WTC11 (cell line): ENCODE results near the gene MYO5B. TPM values are rescaled to one million over a fixed set of nuclear protein-coding genes. Genes with fewer than 3 reads are reported as not detected.

Experiments used
- ATAC-seq: fragments of 200-7000 bp; cut with Tn5 transposase; 2 replicates; pipeline ENCODE4 v1.10.0; 2021; ENCODE audit warnings: mild to moderate bottlenecking, moderate library complexity
- CTCF ChIA-PET: fragments of 300-600 bp; sonication (Branson Sonifier 250); formaldehyde crosslinking; loops from one replicate; lab custom pipeline; 2021; ENCODE audit warnings: antibody characterized with exemption; lab: Charles Lee
- POLR2A ChIA-PET: fragments of 350-600 bp; sonication (Branson Sonifier 250); formaldehyde crosslinking; loops from one replicate; lab custom pipeline; 2021; ENCODE audit warnings: antibody characterized with exemption; lab: Charles Lee
- DNase-seq: peaks from one replicate; pipeline ENCODE4 v3.0.0; 2021; ENCODE audit warnings: low spot score
- H3K27ac Mint-ChIP-seq: 2 replicates; pipeline ENCODE4 v1.8.0; 2021; ENCODE audit warnings: mixed read lengths
- H3K27me3 Mint-ChIP-seq: 2 replicates; pipeline ENCODE4 v1.8.0; 2021; ENCODE audit warnings: low read depth, mild to moderate bottlenecking, moderate library complexity, mixed read lengths
- H3K36me3 Mint-ChIP-seq: 2 replicates; pipeline ENCODE4 v1.8.0; 2021; ENCODE audit warnings: mixed read lengths
- H3K4me1 Mint-ChIP-seq: 2 replicates; pipeline ENCODE4 v1.8.0; 2022; ENCODE audit warnings: mixed read lengths
- H3K4me3 Mint-ChIP-seq: 2 replicates; pipeline ENCODE4 v1.8.0; 2021; ENCODE audit warnings: mild to moderate bottlenecking, moderate library complexity, mixed read lengths
- H3K9me3 Mint-ChIP-seq: 2 replicates; pipeline ENCODE4 v1.8.0; 2021; ENCODE audit warnings: mixed read lengths
- AR ChIP-seq: fragments of 250-450 bp; sonication (Bioruptor Pico); IDR thresholded peaks from 2 replicates; pipeline ENCODE4 v1.9.0; 2021; ENCODE audit warnings: mild to moderate bottlenecking
- ERG ChIP-seq: fragments of 250-450 bp; sonication (Bioruptor Pico); IDR thresholded peaks from 2 replicates; pipeline ENCODE4 v1.8.0; 2021; ENCODE audit warnings: mild to moderate bottlenecking
- GABPB1 ChIP-seq: sonication (generic); formaldehyde crosslinking; IDR thresholded peaks from 2 replicates; pipeline ENCODE4 v1.8.1; 2023; ENCODE audit warnings: mild to moderate bottlenecking, missing genetic modification reagents
- MAX ChIP-seq: sonication (generic); formaldehyde crosslinking; IDR thresholded peaks from 2 replicates; pipeline ENCODE4 v1.8.0; 2022; ENCODE audit warnings: mild to moderate bottlenecking, missing genetic modification reagents
- MXD4 ChIP-seq: fragments of 250-450 bp; sonication (Bioruptor Pico); IDR thresholded peaks from 2 replicates; pipeline ENCODE4 v1.8.0; 2021; ENCODE audit warnings: mild to moderate bottlenecking, moderate library complexity, borderline replicate concordance
- NFATC4 ChIP-seq: fragments of 250-450 bp; sonication (Bioruptor Pico); IDR thresholded peaks from 2 replicates; pipeline ENCODE4 v1.9.0; 2021; ENCODE audit warnings: mild to moderate bottlenecking
- SMAD3 ChIP-seq: sonication (generic); formaldehyde crosslinking; IDR thresholded peaks from 2 replicates; pipeline ENCODE4 v1.8.0; 2022; ENCODE audit warnings: missing genetic modification reagents, mild to moderate bottlenecking, borderline replicate concordance
- SOX15 ChIP-seq: fragments of 250-450 bp; sonication (Bioruptor Pico); IDR thresholded peaks from 2 replicates; pipeline ENCODE4 v1.9.0; 2021; ENCODE audit warnings: mild to moderate bottlenecking
- ZNF121 ChIP-seq: sonication (generic); formaldehyde crosslinking; IDR thresholded peaks from 2 replicates; pipeline ENCODE4 v1.8.0; 2023; ENCODE audit warnings: missing genetic modification reagents
- ZNF219 ChIP-seq: sonication (generic); formaldehyde crosslinking; IDR thresholded peaks from 2 replicates; pipeline ENCODE4 v1.8.0; 2023; ENCODE audit warnings: missing genetic modification reagents, mild to moderate bottlenecking, borderline replicate concordance
- ZNF532 ChIP-seq: fragments of 250-450 bp; sonication (Bioruptor Pico); IDR thresholded peaks from 2 replicates; pipeline ENCODE4 v1.9.0; 2021; ENCODE audit warnings: mild to moderate bottlenecking, borderline replicate concordance
- total RNA-seq: library from RNA; stranded (reverse); gene quantifications from 3 replicates; pipeline ENCODE4 v1.2.3, GENCODE V29; 2021
- TF ChIP-seq, protein P1 (sequence below): sonication (generic); formaldehyde crosslinking; IDR thresholded peaks from 2 replicates; pipeline ENCODE4 v1.8.1; 2022; ENCODE audit warnings: low read depth, mild to moderate bottlenecking, moderate library complexity, missing genetic modification reagents, borderline replicate concordance
- TF ChIP-seq, protein P2 (sequence below): sonication (generic); formaldehyde crosslinking; IDR thresholded peaks from 2 replicates; pipeline ENCODE4 v1.8.1; 2023; ENCODE audit warnings: mild to moderate bottlenecking, moderate library complexity, missing genetic modification reagents
- TF ChIP-seq, protein P3 (sequence below): sonication (generic); formaldehyde crosslinking; IDR thresholded peaks from 2 replicates; pipeline ENCODE4 v1.8.0; 2022; ENCODE audit warnings: missing genetic modification reagents

The MYO5B gene
- total RNA-seq, 1 experiment from 2014 or later: 8.7 TPM

DNA sequence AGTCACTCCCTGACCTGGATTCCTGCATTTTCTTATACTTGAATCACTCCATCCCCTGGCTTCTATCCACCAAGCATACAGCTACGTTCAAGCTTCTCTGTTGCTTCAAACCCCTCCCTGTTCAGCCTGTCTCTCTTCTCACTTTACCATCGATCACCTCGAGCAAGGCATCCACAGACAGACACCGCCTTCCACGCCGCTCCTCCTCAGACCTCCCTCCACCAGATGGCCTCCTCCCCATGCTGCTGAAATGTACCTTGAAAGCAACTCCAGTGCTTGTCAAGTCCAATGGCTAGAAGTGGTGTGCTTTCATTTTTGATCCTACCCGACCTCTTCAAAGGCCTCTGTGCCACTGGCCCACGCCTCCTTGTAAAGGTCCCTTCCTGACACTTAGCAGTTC is 250.3 kb downstream of the MYO5B start:
- no peaks in the 10 kb centered on the region; the same call in 1 of the 2 replicates for H3K27me3 Mint-ChIP-seq
- no peaks in the 10 kb centered on the region for H3K9me3 Mint-ChIP-seq
- no peaks in the 10 kb centered on the region for H3K4me1 Mint-ChIP-seq
- TF ChIP-seq ZNF121 (CRISPR knock-in tag): no peak
- no peak for TF ChIP-seq SOX15 (CRISPR knock-in tag)
- TF ChIP-seq, protein P1, sequence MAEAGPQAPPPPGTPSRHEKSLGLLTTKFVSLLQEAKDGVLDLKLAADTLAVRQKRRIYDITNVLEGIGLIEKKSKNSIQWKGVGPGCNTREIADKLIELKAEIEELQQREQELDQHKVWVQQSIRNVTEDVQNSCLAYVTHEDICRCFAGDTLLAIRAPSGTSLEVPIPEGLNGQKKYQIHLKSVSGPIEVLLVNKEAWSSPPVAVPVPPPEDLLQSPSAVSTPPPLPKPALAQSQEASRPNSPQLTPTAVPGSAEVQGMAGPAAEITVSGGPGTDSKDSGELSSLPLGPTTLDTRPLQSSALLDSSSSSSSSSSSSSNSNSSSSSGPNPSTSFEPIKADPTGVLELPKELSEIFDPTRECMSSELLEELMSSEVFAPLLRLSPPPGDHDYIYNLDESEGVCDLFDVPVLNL (CRISPR knock-in tag): no peak
- no peak for TF ChIP-seq ZNF532 (CRISPR knock-in tag)
- no peak for TF ChIP-seq ZNF219 (CRISPR knock-in tag)
- TF ChIP-seq MXD4: no peak
- no peak for TF ChIP-seq GABPB1 (CRISPR knock-in tag)
- TF ChIP-seq ERG (CRISPR knock-in tag): no peak
- TF ChIP-seq NFATC4 (CRISPR knock-in tag): no peak
- TF ChIP-seq, protein P2, sequence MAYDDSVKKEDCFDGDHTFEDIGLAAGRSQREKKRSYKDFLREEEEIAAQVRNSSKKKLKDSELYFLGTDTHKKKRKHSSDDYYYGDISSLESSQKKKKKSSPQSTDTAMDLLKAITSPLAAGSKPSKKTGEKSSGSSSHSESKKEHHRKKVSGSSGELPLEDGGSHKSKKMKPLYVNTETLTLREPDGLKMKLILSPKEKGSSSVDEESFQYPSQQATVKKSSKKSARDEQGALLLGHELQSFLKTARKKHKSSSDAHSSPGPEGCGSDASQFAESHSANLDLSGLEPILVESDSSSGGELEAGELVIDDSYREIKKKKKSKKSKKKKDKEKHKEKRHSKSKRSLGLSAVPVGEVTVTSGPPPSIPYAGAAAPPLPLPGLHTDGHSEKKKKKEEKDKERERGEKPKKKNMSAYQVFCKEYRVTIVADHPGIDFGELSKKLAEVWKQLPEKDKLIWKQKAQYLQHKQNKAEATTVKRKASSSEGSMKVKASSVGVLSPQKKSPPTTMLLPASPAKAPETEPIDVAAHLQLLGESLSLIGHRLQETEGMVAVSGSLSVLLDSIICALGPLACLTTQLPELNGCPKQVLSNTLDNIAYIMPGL (CRISPR knock-in tag): no peak
- no peak for TF ChIP-seq AR (CRISPR knock-in tag)
- TF ChIP-seq, protein P3, sequence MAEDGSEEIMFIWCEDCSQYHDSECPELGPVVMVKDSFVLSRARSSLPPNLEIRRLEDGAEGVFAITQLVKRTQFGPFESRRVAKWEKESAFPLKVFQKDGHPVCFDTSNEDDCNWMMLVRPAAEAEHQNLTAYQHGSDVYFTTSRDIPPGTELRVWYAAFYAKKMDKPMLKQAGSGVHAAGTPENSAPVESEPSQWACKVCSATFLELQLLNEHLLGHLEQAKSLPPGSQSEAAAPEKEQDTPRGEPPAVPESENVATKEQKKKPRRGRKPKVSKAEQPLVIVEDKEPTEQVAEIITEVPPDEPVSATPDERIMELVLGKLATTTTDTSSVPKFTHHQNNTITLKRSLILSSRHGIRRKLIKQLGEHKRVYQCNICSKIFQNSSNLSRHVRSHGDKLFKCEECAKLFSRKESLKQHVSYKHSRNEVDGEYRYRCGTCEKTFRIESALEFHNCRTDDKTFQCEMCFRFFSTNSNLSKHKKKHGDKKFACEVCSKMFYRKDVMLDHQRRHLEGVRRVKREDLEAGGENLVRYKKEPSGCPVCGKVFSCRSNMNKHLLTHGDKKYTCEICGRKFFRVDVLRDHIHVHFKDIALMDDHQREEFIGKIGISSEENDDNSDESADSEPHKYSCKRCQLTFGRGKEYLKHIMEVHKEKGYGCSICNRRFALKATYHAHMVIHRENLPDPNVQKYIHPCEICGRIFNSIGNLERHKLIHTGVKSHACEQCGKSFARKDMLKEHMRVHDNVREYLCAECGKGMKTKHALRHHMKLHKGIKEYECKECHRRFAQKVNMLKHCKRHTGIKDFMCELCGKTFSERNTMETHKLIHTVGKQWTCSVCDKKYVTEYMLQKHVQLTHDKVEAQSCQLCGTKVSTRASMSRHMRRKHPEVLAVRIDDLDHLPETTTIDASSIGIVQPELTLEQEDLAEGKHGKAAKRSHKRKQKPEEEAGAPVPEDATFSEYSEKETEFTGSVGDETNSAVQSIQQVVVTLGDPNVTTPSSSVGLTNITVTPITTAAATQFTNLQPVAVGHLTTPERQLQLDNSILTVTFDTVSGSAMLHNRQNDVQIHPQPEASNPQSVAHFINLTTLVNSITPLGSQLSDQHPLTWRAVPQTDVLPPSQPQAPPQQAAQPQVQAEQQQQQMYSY (CRISPR knock-in tag): no peak
- TF ChIP-seq SMAD3 (CRISPR knock-in tag): no peak
- TF ChIP-seq MAX (CRISPR knock-in tag): no peak
- ATAC-seq: peak; percentile 76
- ChIA-PET POLR2A (no interaction called here), CTCF (interaction anchor here (2.6 kb wide), 1 partner anchor 259 kb away, joined by 13 read pairs; no protein-coding TSS in a partner anchor)
- no peak overlapping the region; the same call in 1 of the 2 replicates for H3K27ac Mint-ChIP-seq
- DNase-seq: peak; percentile 35
- no peaks in the 10 kb centered on the region for H3K36me3 Mint-ChIP-seq
- no peak overlapping the region for H3K4me3 Mint-ChIP-seq
